ENCODE data around the gene CFDP1.

DNA sequence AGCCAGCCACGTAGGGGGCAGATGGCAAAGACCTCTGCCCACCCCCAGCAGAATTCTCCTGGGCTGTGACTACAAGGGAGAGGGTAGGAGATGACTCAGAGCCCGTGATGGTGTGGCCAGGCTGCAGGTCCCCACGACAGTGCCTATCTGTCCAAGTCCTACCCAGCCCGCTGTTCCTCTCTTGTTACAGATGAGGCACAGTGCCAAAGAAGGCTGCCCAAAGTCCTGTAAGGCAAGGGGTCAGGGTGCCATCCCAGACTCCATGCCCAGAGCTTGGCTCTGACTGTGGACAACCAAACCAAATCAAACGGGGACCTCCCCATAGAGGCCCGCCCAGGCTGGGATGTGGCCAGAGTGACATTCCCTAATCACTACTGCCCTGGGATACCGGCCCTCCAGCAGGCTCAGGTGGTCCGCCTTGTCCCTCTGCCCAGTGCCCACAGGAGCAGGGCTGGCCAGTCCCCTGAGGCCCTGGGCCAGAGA is 169.3 kb downstream of the CFDP1 start:
- TF ChIP-seq CTCF (IDR thresholded peaks at IDR 0.05 in 8 of 11, conservative IDR thresholded peaks at IDR 0.05 in 3 of 11), result no peak
- TF ChIP-seq POLR2A (IDR thresholded peaks at IDR 0.05), result no peak

Measured in spleen (tissue), 7 donors.